Stimulated activated CD4-positive, alpha-beta T cell treated with anti-CD3 and anti-CD28 coated beads, TNF-alpha, amount 100 ng/mL, for 4 hours (primary cell): Measurements from ENCODE around the gene KRTAP10-12.
"Not testable (repeated sequence)": the region's sequence is repeated elsewhere in the genome, so short reads cannot be mapped to it uniquely, and the experiment has no call there.

Source experiments
- DNase-seq, 3 experiments: peaks; one replicate each; pipeline ENCODE4 v3.0.0-alpha.2; 2020; ENCODE audit warnings: low read depth in 3 of 3

KRTAP10-12 gene

DNA sequence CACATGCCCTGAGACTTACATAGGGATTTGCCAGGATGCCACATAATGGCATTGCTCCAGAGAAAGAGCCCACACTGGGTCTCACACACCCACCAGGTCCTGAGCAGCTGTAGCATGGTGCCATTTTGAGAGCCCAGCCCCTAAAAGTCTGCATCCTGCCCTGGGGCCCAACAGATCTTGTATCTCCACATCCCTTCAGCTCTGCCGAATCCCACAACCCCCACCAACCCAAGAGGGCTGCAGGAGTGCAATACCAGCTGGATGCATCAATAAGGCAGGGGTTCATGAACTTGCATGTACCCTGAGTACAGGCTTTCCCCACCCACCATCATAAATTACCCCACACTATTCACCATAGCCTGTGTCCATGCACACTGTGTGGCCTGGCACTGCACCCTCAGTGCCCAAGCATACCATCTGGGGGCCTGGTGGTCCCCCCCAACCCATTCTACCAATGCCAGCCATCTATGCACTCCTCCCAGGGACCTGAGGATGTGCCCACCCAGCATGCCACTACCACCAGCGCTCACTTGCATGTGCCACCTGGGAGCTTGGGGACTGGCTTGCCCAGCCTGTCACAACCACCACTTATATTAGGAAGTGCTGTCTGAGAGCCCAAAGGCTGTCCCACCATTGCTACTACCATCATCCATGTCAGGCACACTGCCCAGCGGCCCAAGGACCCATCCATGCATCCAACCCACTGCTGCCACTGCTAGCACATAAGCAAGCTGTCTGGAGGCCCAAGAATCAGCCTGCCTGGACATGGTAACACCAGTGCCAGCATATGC is 26.1 kb upstream of the KRTAP10-12 start:
- DNase-seq = no peak

DNA sequence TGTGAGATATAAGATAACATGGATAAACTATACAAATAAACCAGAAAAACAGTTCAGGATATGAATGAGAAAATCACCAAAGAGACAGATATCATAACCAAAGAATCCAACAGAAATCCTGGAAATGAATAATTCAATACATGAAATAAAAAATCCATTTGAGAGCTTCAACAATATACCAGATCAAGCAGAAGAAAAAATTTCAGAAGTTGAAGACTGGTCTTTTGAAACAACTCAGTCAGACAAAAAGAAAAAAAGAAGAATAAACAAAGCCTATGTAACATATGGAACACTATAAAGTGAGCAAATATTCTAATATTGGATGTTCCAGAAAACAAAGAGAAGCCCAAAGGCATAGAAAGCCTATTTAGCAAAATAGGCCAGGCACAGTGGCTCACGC is 25.1 kb upstream of the KRTAP10-12 start:
- DNase-seq = no peak

DNA sequence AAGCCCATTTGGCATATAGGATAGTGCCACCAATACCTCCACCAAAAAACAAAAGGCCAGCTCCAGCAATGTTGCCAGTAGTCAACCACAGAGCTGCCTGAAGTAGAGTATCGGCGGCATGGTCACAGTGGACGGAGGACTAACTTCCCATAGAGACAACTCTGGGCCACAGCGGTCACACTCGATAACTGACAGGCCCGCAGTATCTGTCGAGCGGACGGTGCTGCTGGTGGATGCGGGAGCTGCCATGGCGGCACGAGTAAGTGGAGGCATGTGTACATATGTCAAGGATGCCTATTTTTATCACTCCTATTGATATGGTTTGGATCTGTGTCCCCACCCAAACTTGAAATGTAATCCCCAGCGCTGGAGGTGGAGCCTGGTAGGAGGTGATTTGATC is 19.1 kb upstream of the KRTAP10-12 start:
- DNase-seq = no peak

DNA sequence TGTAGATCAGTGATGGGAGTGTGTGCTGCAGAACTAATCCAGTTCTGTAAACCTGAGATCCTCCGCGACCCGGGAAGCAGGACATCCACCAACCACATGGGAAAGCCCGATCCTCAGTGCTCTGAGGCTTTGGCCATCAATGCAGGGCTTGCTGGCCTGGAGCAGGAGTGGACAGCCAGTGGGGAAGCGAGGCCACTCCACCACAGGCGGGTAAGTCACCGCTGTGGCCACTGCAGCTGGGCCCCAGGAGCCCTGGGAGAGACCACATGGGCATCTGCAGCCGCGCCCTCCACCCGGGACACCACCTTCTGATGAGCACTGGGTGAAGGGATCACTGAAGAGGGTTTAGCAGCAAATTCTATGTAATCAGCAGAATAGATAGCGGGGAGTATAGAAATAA is 15.8 kb upstream of the KRTAP10-12 start:
- DNase-seq = no peak

DNA sequence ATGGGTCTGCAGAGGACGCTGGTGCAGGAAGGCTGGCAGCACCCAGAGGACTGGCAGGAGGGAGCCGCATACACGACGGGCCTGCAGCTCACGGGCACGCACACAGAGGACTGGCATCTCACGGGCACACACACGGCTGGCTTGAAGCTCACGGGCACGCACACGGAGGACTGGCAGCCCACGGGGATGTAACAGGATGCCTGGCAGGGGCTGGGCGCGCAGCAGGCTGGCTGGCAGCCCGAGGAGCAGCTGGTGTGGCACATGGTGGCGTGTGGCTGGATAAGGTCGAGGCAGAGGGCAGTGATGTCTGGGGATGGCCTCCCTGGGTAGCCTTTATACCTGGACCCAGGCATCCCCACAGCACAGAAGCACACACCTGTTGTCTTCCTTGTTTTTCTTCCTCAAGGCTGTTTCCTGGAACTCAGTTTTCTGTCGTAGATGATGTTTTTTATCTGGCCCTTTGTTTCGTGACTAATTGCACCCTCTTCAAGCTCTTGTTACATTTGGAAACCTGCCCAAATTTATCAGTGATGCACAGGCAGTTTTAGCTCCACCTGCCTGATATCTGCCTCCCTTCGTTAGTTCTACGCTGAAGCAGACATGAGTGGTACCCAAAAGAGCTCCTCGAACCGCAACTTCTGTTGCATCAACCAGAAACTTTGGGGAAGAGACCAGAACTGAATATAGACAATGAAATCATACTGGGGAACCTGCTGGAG is 15.0 kb upstream of the KRTAP10-12 start, which contains the start of gene KRTAP12-1:
KRTAP12-1 (minus strand) TSS at position 303 of the 719 bp plus-strand sequence; CDS start at position 263, 40 bp downstream.
- DNase-seq = no peak

DNA sequence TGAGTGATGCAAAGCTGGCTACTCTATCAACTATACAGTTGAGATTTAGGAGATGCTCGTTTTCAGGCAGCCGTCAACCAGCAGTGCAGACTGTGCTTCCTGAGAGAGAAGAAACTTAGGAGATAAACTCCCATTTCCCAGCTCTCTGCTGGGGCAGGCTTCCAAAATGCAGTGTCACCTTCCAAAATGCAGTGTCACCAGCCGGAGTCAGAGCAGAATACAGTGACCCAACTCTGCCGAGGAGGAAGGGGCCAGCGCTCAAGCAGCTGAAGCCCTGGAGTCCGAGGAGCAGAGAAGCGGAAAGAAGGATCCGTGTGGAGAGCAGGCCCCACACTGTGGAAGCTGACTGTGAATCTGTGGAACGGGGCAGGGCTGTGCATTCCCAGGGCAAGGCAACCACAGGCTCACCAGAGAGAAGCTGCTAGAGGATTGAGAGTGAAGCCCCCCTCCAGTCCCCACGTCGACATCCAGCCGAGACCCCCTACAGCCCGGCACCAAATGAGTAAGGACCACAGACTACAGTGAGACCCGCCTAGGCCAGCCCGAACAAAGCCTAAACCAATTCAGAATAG is 14.3 kb upstream of the KRTAP10-12 start:
- no peak for DNase-seq

DNA sequence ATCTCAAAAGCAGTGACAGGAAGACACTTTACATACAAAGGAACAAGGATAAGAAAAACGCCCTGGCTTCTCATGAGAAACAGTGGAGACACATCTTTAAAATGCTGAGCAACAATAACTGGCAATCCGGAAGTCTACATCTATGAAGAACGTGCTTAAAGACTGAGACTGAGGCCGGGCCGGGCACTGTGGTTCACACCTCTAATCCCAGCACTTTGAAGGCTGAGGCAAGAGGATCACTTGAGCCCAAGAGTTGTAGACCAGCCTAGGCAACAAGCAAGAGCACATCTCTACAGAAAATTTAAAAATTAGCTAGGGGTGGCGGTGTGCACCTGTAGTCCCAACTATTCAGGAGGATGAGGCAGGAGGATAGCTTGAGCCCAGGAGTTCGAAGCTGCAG is 12.9 kb upstream of the KRTAP10-12 start:
- no peak for DNase-seq

GRCh38 chr21:44684483-44684882 is 12.5 kb upstream of the KRTAP10-12 start:
- DNase-seq = no peak

GRCh38 chr21:44685050-44685449 is 11.9 kb upstream of the KRTAP10-12 start:
- DNase-seq = not testable (repeated sequence)

DNA sequence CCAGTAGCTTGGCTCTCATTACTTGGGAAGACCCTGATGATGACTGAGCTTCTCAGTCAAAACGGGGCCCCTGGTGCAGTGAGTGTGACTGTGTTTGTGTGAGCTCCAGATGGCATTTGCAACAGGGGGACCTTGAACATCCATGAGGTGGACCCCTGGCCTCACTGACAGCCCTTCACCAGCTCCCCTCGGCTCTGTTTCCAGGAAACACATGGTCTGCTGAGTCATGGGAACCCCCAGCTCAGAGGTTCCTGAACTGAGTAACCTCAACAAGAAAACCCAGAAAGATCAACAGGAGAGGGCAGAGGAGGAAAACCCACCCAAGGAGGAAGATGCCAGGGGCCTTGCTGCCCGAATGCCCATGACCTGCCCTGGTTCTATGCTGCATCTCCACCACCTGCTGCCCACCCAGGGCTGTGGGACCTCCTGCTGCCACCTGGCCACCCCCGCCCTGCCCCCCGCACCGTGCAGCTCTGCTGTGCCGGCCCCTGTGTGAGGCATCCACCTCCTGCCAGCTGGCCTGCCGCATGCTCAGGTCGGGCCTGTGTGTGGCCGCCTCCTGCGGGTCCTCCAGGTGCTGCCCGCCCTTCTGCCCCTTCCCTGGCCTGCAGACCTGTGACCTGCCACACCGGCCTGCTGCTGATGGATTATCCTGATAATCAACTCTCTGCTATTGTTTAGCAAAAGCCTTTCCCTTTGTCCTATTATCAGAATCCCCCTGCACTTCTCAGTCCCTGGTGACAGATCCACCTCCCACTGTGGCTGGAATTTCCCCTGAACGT is 10.8 kb upstream of the KRTAP10-12 start:
- DNase-seq = no peak

- DNase-seq = no peak
These were observed 10.0 kb upstream of the KRTAP10-12 start for GRCh38 chr21:44686843-44687561.

DNA sequence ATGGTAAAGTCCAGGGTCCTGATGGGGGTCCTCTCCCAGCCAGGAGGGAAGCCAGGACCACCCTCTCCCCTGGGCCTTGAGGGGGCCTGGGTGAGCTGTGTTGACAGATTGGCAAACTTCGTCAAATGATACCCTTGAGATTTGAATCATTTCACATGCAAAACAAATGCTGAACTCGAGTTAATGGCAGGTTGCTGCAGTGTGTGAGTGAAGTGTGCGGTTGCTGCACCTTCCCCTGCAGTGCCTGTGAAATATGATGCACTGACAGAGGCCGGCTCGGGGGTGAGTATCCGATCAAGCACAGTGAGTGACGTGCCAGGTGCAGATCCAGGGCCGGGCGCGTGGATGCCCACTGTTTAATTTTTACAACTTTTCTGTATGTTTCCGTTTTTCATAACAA is 9.3 kb upstream of the KRTAP10-12 start:
- no peak for DNase-seq

DNA sequence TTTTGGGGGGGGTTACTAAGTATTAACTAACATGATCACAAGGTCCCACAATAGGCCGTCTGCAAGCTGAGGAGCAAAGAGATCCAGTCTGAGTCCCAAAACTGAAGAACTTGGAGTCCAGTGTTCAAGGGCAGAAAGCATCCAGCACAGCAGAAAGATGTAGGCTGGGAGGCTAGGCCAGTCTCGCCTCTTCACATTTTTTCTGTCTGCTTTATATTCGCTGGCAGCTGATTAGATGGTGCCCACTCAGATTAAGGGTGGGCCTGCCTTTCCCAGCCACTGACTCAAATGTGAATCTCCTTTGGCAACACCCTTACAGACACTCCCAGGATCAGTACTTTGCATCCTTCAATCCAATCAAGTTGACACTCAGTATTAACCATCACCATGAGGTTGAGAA is 7.2 kb upstream of the KRTAP10-12 start:
- not testable (repeated sequence) for DNase-seq

DNA sequence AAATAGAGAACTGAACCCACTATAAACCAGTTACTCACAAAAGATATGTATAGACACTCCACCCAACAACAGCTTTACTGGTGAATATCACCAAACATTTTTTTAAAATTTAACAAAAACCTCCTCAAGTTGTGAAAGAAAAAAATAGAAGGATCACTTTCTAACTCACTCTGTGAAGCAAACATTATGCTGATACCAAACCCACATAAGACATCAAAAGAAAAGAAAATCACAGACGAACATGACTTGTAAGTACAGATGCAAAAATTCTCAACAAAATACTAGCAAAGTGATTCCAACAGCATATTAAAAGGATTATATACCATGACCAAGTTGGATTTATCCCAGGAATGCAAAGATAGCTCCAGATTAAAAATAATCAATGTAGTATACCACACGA is 5.3 kb upstream of the KRTAP10-12 start:
- DNase-seq = no peak

GRCh38 chr21:44692798-44693512 is 4.0 kb upstream of the KRTAP10-12 start:
- no peak for DNase-seq

DNA sequence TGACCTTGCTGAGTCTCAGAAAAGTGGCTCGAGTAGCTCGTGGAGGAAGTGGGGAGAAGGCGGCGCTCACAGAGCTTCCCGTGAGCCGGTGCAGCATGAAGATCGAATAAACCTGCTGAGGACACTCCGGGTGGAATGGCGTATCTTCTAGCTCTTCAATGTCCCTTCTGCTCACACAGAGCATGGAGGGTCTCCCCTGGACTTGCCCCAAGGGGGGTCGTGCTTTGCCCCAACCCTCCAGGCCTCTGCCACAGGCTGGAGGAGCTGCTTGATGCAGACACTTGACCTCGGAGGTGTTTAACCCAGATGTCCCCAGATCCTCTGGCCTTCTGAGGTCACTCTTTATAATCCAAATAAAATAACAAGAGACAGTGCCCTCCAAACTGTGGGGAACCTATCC is 2.2 kb upstream of the KRTAP10-12 start:
- DNase-seq = no peak

DNA sequence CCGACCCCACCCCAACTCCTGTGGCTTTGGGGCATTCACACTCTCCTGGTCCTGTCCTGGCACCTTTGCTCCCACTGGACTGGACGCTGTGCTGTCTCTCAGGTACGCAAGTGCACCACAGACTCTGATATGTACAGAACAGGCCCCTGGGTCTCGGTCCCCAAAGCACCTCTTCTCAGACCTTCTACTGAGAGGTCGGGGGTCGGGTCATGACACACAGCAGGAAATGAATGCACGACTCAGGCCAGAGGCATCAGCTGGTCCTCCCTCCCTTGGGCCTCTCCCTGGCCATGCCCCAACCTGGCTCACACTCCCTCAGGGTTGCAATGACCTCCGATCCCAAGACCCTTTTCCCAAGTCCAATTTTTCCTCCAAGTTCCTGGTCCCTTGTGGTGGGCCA is 1.8 kb upstream of the KRTAP10-12 start:
- no peak for DNase-seq

- DNase-seq = no peak
These were observed 1.3 kb upstream of the KRTAP10-12 start for GRCh38 chr21:44695641-44696040.

DNA sequence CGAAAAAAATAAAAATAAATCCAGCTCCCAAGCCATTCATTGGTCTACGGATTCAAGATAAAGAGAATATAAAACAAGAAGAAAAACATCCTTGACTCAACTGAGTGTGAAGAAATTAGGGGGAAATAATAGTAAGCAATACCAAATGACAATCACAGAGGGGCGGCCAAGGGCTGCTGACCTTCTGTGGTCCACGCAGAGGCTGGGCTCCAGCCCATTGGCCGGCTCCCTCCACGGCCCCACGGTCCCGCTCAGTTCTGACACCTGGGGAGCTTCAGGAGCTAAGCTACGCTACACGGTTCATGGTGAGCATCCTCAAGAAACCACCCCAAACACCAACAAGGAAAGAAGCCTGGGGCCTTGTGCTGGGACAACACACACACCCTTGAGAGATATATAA is 400 bp upstream of the KRTAP10-12 start:
- no peak for DNase-seq

- DNase-seq = no peak
These were observed 1.1 kb downstream of the KRTAP10-12 start for GRCh38 chr21:44697811-44698734.
